ENCODE measurements around the gene TNFRSF6B. TPM values are rescaled to one million over a fixed set of nuclear protein-coding genes. Genes with fewer than 3 reads are reported as not detected.

TNFRSF6B gene
- total RNA-seq, 1 donor from 2014 or later: not detected

GRCh38 chr20:63704749-63705117 is 8.3 kb downstream of the TNFRSF6B start:
- Mint-ChIP-seq H3K4me3 (ENCODE audit: low read depth) (no peak overlapping the region), H3K36me3 (ENCODE audit: insufficient read depth) (peaks cover 8% of the 10 kb centered on the region), H3K4me1 (ENCODE audit: low read depth) (peaks cover 9% of the 10 kb centered on the region), H3K27me3 (no peaks in the 10 kb centered on the region), H3K27ac (no peak overlapping the region), H3K9me3 (ENCODE audit: low read depth) (no peaks in the 10 kb centered on the region)
- no peak for DNase-seq (ENCODE audit: low spot score, unreplicated experiment)
- TF ChIP-seq, protein P1, sequence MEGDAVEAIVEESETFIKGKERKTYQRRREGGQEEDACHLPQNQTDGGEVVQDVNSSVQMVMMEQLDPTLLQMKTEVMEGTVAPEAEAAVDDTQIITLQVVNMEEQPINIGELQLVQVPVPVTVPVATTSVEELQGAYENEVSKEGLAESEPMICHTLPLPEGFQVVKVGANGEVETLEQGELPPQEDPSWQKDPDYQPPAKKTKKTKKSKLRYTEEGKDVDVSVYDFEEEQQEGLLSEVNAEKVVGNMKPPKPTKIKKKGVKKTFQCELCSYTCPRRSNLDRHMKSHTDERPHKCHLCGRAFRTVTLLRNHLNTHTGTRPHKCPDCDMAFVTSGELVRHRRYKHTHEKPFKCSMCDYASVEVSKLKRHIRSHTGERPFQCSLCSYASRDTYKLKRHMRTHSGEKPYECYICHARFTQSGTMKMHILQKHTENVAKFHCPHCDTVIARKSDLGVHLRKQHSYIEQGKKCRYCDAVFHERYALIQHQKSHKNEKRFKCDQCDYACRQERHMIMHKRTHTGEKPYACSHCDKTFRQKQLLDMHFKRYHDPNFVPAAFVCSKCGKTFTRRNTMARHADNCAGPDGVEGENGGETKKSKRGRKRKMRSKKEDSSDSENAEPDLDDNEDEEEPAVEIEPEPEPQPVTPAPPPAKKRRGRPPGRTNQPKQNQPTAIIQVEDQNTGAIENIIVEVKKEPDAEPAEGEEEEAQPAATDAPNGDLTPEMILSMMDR (IDR thresholded peaks at IDR 0.05; ENCODE audit: unreplicated experiment): no peak

DNA sequence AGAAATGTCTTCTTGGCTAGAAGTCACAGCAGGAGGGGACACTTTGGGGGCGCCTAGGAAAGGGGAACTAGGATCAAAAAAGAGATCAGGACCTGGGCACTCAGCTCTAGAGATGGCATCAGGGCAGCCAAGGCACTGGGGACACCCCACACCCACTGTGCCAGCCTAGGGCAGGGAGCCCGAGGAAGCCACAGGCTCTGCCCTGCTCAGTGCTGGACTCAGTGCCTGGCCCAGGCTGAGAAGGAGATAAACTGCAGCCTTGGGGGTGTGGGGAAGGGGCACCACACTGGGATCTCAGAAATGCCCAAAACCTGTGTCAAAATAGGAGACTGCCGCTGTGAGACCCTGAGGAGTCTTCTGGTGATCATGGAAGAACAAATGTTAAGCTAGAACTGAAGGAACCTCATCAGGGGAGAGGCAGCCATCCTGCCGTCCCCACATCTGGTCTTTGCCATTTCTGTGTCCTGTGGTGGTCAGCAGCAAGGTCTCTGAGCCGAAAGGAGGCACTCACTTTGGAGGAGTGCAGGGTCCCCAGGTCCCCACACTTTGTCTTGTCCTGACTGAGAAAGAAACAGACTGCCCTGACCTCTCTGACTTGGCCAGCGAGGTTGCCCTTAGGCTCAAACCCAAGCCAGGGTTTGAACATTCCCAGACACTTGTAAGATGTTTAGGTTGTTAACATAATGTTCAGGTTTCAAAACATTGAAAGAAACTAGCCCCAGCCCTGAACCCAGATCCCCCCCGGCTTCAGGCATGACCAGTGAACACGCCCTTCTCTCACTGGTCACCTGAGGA is 9.0 kb downstream of the TNFRSF6B start:
- no peak for DNase-seq (ENCODE audit: low spot score, unreplicated experiment)
- H3K27me3 Mint-ChIP-seq: no peaks in the 10 kb centered on the region
- H3K27ac Mint-ChIP-seq: no peak overlapping the region
- no peaks in the 10 kb centered on the region for H3K9me3 Mint-ChIP-seq (ENCODE audit: low read depth)
- H3K36me3 Mint-ChIP-seq (ENCODE audit: insufficient read depth): peaks cover 10% of the 10 kb centered on the region
- TF ChIP-seq, protein P1 (IDR thresholded peaks at IDR 0.05; ENCODE audit: unreplicated experiment): no peak
- H3K4me1 Mint-ChIP-seq (ENCODE audit: low read depth): peaks cover 10% of the 10 kb centered on the region
- peak overlapping the region; percentile 33 for H3K4me3 Mint-ChIP-seq (ENCODE audit: low read depth)

GRCh38 chr20:63706027-63706695 is 9.7 kb downstream of the TNFRSF6B start:
- peak; percentile 9 for DNase-seq (ENCODE audit: low spot score, unreplicated experiment)
- TF ChIP-seq, protein P1 (IDR thresholded peaks at IDR 0.05; ENCODE audit: unreplicated experiment): no peak
- H3K27ac Mint-ChIP-seq: no peak overlapping the region
- no peaks in the 10 kb centered on the region for H3K27me3 Mint-ChIP-seq
- H3K4me3 Mint-ChIP-seq (ENCODE audit: low read depth): peak overlapping the region; percentile 85
- H3K9me3 Mint-ChIP-seq (ENCODE audit: low read depth): no peaks in the 10 kb centered on the region
- H3K36me3 Mint-ChIP-seq (ENCODE audit: insufficient read depth): peaks cover 17% of the 10 kb centered on the region
- H3K4me1 Mint-ChIP-seq (ENCODE audit: low read depth): peaks cover 11% of the 10 kb centered on the region

GRCh38 chr20:63706852-63707557 is 10.6 kb downstream of the TNFRSF6B start:
- TF ChIP-seq, protein P1 (IDR thresholded peaks at IDR 0.05; ENCODE audit: unreplicated experiment): peak; percentile 47
- DNase-seq (ENCODE audit: low spot score, unreplicated experiment): peak; percentile 12
- peak overlapping the region; percentile 78 for H3K27ac Mint-ChIP-seq
- peak overlapping the region; percentile 85 for H3K4me3 Mint-ChIP-seq (ENCODE audit: low read depth)
- peaks cover under 1% of the 10 kb centered on the region for H3K9me3 Mint-ChIP-seq (ENCODE audit: low read depth)
- peaks cover 11% of the 10 kb centered on the region for H3K4me1 Mint-ChIP-seq (ENCODE audit: low read depth)
- H3K36me3 Mint-ChIP-seq (ENCODE audit: insufficient read depth): peaks cover 22% of the 10 kb centered on the region
- no peaks in the 10 kb centered on the region for H3K27me3 Mint-ChIP-seq
